Inflammatory macrophage (primary cell): ENCODE results near the gene LAMB3.

Experiments used
- DNase-seq, 2 donors: peaks; one replicate each; pipeline ENCODE4 v3.0.0-alpha.2; 2020 to 2022

Gene LAMB3

DNA sequence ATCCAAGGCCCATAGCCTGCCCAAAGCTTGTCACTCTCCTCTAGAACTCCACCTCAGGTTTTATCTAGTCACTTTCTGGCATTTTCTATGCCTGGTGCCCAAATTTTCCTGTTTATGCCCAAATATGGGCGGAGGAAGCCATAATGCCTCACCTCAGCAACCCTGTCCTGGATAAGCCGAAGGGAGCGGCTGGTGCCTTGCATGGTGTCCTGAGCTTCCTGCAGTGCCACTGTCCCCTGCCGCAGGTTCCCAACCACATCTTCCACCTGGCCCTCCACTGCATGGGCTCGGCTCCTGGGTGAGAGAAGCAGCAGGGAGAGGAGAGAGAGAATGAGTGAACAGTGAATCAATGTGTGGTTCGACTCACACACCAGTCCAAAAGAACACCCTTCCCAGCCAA is 34.5 kb downstream of the LAMB3 start:
- DNase-seq: no peak

DNA sequence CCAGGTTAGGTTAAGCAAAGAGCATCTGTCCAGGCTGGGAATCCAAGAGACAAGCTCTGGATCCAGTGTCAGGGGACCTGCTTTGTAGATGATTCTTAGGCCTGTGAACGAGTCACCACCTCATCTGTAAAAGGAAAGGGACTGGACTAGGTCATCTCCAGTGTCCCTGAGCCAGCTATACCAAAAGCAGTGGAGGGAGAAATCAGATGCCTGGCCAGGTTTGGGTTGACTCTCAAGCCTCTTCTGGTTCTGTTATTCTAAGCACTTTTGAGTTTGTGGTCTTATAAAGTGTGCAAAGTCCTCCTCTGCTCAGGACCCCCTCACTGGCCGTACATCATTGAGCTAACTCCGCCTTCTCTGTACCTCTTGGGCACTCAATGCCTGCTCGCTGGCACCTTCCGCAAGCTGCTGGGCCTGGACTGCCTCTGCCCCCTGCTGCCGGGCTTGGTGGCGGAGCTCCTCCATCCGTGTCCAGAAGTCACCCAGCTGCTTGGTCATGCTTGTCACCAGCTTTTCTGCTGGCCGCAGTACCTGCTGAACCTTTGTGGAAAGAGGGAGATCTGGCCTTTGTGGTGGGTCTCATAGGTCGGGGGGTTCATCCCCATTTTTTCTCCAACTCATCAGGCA is 35.1 kb downstream of the LAMB3 start:
- no peak for DNase-seq

DNA sequence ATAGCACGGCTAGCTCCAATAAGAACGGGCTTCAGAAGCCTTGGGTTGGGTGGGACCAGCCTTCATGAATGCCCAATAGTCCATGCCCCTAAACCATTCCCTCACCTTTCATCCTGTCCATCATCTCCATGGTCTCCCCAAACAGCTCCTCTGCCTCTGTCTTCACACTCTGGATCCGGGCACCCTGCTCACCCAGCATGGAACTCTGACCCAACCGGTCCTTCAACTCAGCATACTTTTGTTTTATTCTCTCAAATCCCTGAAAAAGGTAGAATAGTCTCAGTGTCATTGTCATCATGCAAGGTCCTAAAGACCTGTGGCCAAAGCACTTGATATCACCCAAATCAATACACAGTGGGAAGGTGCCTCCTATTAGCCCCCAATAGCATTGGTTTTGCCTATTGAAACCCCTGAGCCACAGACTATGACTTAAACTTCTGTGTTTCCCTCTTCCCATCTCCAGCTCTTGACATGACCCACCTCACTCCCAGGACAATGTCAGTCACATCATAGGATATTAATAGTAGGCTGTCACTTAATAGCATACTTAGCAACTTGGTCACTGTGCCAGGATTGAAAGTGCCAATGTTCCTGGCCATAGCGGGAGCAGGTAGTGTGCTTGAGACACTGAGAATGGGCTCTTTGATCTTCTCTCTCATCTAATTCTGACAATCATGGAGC is 35.7 kb downstream of the LAMB3 start:
- no peak for DNase-seq

DNA sequence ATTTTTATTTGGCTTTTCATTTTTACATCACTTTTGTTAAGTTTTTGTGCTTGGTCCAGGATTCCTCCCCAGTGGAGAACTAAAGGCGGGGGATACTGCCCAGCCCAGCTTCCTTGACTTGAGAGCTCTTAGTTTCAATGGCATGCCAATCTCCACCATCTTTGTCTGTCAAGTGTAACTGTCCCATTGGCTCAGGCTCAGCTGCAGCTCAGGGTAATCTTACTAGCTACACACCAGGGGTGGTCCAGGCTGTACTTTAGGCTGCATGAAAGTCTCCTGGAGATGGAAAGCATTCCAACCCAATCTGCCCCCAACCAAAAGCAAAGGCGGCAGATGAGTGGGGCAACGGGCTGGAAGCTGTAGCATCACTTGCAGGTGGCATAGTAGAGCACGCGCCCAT is 37.3 kb downstream of the LAMB3 start:
- DNase-seq: no peak

DNA sequence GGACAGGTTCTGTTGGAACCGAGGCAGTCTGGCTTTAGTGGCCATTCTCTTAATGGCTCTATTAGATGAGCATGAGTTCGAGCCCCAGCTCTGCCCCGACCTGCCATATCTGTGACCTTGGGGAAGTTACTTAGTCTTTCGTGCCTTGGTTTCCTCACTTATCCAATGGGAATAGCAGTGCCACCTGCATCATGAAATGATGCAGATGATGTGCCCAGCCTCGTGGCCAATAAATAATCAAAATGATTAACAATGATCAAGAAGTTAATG is 38.1 kb downstream of the LAMB3 start:
- DNase-seq: no peak

DNA sequence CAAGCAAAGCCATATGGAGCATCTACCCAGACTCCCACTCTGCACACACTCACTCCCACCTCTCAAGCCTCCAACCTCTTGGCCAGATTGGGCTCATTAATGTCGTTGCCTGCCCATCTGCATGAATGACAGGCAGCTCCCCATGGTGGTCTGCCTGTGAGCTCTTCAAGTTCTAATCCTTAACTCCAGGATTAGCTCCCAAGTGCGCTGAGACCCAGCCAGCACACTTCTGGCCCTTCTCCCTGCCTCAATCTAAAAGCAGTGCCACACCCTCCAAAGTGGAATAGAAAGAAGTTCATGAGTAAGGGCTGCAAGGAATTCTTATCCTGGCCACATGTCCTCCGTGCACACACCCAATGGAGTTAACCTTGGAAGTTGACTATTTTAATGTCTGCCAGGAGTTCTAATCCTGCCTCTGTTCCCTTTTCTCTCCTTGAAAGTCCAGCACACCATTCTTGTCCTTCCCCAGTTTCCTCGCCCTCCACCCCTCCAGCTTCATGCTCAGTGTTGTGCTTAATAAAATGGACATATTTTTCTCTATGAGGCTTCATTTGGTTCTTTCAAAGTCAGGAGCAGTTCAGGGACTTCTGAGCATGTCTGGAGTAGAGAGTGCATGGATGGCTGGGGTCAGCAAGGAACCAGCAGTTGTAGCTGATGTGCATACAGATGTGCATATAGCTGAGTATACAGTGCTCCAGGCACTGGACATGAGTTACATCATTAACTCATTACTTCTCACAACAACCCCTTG is 38.6 kb downstream of the LAMB3 start:
- DNase-seq: no peak

DNA sequence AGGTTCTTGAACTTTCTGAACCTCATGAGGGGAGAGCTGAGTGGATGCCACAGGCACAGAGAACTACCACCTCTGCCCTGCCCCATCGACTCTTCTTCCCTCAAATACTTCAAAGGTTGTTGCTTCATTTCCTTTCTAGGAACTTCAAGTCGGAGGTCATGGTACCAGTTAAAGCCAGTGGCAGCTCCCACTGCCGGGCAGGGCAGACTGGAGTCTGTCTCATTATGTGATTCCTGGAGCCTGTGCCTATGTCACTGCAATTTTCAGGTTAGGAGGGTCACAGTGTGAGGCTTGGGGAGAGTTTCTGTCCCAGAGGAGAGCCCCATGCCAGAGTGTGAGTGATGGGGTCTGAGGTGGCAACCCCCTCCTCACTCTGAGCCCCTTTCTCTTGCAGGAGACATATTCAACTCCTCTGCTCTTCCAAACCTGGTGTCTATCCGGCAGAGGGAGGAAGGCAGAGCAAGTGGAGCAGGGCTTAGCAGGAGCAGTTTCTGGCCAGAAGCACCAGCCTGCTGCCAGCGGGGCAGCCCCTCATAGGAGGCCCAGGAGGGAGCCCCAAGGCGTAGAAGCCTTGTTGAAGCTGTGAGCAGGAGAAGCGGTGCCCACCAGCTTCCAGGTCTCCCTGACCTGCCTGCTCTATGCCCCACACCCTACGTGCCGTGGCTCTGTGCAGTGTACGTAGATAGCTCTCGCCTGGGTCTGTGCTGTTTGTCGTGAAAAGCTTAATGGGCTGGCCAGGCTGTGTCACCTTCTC is 39.4 kb downstream of the LAMB3 start:
- peak; percentile 66 to 69 for DNase-seq

DNA sequence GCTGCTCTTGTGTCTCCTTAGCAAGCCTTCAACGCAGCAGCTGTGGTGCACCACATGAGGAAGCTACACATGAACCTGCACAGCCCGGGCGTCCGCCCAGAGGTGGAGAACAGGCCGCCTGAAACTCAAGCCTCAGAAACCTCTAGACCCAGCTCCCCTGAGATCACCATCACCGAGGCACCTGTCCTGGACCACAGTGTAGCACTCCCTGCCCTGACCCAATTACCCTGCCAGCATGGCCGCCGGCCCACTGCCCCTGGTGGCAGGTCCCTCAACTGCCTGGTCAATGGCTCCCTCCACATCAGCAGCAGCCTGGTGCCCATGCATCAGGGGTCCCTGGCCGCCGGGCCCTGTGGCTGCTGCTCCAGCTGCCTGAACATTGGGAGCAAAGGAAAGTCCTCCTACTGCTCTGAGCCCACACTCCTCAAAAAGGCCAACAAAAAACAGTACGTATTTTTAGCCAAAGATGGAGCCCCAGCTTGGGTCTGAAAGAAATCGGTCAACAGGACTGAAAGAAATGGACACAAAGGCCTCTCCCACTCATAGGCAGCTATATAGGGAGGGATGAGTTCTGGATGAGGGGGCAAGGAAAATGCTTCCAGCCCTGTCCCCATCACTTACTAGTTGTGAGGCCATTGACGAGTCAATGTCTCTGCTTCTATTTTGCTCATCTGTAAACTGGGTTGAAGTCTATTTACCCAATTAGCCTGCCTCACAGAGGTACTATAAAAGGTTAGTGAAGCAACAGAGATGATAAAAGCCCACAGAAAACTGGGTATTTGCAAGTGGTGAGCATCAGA is 40.3 kb downstream of the LAMB3 start:
- no peak for DNase-seq

DNA sequence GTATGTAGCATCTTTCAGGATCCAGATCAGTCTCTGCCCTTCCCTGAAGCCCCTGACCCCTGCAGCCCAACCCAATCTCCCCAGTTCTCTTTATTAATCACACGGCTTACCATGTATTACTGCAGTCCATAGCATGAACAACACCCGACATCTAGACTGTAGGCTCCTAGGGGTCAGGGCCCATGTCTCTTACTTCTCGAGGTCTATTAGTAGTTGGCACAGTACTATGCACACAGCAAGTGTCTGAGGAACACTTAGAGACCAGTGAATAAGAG is 41.7 kb downstream of the LAMB3 start:
- no peak for DNase-seq

DNA sequence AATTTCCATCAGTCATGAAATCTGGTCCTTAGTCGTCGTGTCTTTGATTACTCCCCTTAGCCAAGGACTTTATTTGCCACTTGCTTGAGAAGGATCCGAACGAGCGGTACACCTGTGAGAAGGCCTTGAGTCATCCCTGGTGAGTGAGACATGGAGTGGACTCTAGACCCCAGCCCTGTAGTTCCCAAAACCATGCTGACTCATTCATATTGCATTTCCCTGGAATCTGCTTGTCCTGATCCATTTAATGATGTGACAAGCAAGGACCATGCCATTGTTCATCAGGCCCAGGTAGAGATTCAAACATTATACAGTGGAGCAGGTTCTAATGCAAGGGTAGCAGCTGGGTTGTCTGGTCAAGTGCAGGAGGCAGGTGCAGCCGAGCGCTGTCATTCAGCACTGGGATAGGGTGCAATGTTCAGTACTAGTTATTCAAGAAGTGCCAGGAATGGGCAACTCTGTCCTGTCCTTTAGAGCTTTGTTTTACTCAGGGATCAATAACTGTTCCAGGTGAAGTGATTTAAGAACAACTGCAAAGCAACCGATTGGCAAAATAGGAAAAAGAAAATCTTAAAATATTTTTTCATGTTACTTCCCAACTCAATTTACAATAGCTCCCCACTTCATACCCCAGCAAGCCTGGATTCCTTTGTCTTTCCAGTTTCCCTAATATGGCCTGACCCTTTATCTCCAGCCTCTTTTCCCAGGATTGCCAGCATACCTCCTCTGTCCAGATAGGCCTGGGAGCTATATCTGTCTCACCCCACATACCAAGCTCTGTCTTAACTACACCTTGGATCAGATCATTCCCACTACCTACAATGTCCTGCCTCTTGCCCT is 42.2 kb downstream of the LAMB3 start:
- no peak for DNase-seq

DNA sequence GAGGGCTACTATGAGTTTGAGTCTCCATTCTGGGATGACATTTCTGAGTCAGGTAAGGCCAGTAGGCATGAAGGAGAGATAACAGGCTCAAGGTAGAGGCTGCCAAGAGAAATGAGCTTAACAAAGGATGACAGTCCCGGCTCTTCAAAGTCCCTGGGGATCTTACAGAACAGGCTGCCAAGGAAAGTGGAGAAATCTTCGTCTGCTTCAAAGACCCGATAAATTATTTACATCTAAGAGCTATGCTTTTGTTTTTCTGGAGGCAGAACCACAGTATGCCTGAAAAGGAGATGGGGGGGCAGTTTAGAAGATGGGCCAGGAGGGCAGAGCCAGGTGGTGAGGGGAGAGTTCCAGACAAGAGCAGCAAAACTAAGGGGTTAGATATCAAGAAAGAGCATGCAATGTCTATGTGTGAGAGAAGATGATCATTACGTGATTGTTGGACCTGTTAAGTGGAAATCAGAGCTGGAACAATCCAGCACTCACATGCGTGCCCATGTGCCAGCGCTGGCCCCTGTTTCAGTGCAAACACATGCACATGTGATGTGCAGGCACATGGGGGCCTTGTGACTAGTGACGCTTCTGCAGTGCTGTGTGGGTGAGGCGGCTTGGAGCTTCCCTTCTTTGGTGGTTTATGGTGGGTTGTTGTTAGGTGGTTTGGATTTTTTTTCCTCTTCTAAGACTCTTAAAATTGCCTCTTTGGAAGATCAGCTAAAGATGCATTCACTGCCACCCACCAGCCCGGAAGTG is 43.0 kb downstream of the LAMB3 start:
- DNase-seq: peak; percentile 82 to 95

DNA sequence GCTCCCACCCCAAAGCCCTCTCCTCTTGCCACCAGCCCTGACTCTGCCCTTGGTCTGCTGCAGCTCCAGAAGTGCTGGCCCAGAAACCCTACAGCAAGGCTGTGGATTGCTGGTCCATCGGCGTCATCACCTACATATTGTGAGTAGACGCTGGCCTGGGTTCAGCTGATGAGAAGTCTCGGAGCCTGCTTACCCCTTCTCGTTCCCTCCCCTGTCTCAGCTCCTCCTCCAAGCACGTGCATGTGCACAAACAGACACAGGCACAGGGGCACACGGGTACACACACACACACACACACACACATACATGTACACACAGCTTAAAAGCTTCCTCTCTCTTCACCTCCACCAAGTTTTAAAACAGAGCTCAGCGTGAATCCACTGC is 44.4 kb downstream of the LAMB3 start:
- no peak for DNase-seq

DNA sequence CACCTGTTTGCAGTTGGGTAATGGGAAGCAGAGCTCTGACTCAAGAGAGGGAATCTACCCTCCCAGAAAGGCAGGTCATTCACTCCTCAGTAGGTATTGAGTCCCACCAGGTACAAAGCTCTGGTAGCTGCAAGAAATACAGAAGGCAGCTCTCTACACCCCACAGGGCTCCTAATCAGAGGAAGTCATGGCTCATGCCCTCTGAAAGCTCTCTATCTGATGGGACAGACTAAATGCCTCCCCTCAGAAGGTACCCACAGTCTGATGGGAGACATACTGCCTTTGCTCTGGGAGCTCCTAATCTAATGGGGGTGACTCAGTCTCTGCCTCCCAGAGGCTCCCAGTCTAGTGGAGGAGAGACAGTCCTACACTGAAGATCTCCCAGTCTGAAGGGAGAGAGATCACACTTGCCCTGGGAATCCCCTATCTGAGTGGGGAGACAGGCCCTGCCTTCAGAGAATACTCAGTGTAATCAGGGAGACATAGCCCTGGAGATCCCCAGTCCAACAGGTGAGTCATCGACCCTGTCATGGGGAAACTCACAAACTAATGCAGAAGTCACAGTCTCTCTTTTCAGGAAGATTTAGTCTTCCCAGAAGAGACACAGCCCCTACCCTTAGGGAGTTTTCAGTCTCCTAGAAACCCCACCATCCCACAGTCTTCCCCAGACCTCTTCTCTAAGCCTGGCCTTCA is 45.0 kb downstream of the LAMB3 start:
- DNase-seq: peak; percentile 58 to 85

DNA sequence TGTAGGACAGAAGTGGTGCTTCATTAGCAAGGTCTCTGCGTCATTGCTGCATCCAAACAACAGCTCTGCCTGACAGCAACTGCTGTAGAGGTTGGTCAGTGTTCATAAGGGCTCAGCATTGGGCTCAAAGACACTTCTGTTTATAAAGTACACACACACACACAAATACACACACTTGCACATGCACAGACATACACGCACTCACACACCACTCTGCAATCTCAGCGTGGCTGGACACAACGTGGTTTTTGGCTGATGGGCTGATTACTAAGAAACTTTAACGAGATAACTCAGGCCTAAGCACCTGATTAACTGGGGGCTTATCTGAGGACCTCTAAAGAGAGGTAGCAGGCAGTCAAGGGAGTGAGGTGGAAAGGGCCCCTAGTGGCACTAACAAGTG is 48.3 kb downstream of the LAMB3 start:
- no peak for DNase-seq

DNA sequence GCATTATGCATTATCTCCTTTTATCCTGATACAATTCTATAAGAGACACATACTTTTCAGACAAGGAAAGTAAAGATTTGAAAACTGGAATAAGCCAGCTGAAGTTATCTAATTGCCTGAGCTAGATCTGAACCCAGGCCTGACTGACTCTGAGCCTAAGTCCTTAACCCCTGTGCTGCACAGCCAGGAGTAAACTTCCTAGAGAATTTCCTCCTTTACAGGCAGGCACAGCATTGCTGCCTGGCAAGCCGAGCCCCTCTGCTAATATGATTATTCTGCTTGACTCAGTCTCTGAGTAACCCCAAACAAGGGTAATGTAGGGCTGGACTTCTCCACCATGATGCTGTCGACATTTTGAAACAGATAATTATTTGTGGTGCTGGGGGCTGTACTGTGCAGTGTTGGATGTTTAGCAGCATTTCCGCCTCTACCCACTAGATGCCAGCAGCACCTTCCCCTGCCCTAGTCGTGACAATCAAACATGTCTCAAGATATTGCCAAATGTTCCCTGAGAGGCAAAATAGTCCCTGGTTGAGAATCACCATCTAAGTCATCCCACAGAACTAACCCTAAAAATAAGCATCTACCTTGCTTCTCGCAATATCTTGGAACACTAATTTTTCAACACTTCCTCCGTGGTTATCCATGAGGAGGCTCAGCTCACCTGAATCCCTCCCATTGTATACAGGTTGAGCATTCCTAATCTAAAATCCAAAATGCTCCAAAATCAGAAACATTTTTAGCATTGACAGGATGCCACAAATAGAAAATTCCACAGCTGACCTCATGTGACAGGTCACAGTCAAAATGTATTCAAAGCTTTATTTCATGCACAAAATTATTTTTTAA is 50.2 kb downstream of the LAMB3 start:
- peak; percentile 66 to 71 for DNase-seq

DNA sequence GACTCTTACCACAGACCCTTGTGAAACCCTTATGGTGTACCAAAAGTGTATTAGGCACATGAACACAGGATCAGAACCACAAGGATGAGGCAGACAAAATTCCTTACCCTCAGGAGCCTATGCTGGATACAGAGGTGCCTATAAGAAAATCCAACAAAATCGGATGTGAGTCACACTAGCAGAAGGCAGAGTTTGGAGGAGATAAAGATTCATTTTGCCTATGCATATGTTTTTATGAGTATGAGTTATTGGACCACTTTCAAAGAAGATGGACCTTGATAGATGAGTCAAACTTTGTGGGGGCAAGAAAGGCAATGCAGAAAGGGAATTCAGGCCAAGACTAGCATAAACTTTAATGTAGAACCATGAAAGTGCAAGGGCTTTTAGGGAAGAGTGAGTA is 51.7 kb downstream of the LAMB3 start:
- DNase-seq: no peak

DNA sequence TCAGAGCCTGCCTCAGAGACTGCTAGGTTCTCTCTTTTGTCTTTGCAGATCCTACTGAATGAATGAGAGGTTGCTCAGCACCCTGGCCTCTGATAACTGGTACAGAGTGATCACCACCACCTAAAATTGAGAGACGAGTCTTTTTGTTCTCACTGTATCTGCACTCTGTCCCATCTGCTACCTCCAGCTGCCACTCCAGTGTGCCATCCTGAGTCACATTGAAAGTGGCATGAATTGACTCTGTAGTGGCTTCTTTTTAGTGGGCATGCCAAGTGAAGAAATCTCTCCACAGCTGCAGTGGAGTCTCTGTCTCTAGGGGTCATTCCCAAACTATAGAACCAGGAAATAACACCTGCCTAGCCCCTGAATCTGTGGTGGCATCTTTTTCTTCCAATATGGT is 54.0 kb downstream of the LAMB3 start:
- DNase-seq: no peak

DNA sequence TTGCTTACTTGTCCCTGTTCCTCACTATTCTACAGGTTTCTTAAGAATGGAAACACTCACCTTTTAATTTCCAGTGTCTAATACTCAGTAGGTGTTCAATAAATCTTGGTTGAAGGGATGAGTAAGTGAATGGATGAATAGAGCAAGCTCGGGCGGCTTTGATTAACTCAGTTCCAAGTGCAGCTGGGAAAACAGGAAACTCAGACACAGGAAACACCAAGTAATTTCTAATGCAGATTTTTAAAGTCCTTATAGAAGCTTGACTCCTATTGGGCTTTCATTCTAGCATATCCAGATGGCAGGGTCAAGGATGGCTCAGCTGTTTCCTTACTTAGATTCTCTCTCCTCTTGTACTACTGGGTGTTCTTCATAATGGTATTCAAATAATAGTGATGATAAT is 54.7 kb downstream of the LAMB3 start:
- DNase-seq: no peak

DNA sequence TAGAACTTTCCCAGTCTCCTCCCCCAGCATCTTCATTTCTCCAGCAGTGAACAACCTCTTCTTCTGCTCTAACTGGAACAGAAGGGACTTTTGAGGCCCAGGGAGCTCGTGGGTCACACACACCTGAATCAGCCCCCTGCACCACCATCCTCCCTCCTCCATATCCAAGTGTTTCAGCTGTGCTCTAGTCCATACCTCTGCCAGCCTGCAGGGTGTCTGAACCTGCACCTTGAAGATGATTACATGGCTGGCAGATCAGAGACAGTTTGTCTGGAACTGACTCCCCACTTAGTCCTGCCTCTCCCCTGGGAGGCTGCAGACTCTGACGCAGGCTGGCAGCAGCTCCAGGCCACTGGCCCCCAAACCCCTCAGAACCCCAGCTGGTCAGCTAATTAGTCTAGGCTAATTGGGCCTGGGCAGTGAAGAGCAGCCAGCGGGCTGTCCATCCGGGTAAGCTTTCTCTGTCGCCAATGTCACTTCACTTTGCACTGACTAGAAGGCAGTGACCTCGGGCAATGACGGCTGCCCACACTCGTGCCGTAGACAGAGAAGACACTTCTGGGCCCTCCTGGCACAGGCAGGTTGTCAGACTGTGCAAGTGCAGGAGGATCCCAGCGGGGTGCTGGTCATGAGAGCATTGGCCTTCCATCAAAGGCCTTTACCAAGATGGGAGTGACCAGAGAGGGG is 56.5 kb downstream of the LAMB3 start:
- no peak for DNase-seq
